K562 (cell line): ENCODE data around the gene HFE. TPM values are rescaled to one million over a fixed set of nuclear protein-coding genes. Genes with fewer than 3 reads are reported as not detected.

Experiments used
- ATAC-seq: fragments of 200-7000 bp; cut with Tn5 transposase; 3 replicates; pipeline ENCODE4 v1.9.1; 2020; ENCODE audit warnings: moderate library complexity
- BruUV-seq: library from RNA; stranded (reverse); fragments of 400-500 nt; replicated peaks from 2 replicates; lab custom pipeline; 2021; lab: Mats Ljungman, UMichigan
- CTCF ChIA-PET: fragments of 300-600 bp; formaldehyde crosslinking; extraction: SDS; loops from one replicate; lab custom pipeline; 2021; ENCODE audit warnings: low intra/inter-chr PET ratio; lab: Yijun Ruan, JAX
- POLR2A ChIA-PET: fragments of 300-600, 350-650 bp; sonication (Branson Sonifier 250); formaldehyde crosslinking; extraction: SDS; loops from one replicate; lab custom pipeline; 2021; ENCODE audit warnings: antibody characterized with exemption, inconsistent platforms; lab: Yijun Ruan, JAX
- DNase-seq, 4 experiments: peaks; one replicate each; pipeline versions ENCODE4 v3.0.0 to v3.0.0-alpha.2; 2011 to 2018; ENCODE audit warnings: low spot score in 3 of 4, mixed read lengths in 3 of 4; ENCODE audit errors: extremely low read depth in 1 of 4
- FAIRE-seq: peaks from 2 replicates; lab custom pipeline; 2011; peaks lifted over from hg19 to GRCh38; lab: Jason Lieb, UNC
- H2AFZ ChIP-seq: 2 replicates; pipeline ENCODE4 v1.6.0; 2011; ENCODE audit warnings: low read depth, low read length, control low read depth, inconsistent platforms
- H3K27ac ChIP-seq: fragments of 200-600 bp; 3 replicates; pipeline ENCODE4 v1.8.0; 2011; ENCODE audit warnings: low read depth, mild to moderate bottlenecking, control low read depth, inconsistent platforms, low read length, moderate library complexity, mixed read lengths; ENCODE audit errors: extremely low read depth
- H3K27me3 ChIP-seq, 2 experiments: fragments of 300-600 bp in 1 of 2; 2 replicates in 1 of 2; 3 replicates in 1 of 2; pipeline versions ENCODE4 v1.6.0 to v1.8.0; 2011; ENCODE audit warnings: inconsistent platforms in 2 of 2, low read length in 2 of 2, mild to moderate bottlenecking in 1 of 2, mixed read lengths in 1 of 2, moderate library complexity in 1 of 2; ENCODE audit not compliant: control insufficient read depth in 2 of 2, insufficient read depth in 2 of 2
- H3K36me3 ChIP-seq: fragments of 300-600 bp; 3 replicates; pipeline ENCODE4 v1.8.0; 2011; ENCODE audit warnings: mild to moderate bottlenecking, low read length, inconsistent platforms; ENCODE audit not compliant: control insufficient read depth, insufficient read depth
- H3K4me1 ChIP-seq, 2 experiments: fragments of 200-600 bp in 1 of 2; replicated peaks in 1 of 2; 2 replicates in 1 of 2; 3 replicates in 1 of 2; pipeline versions ENCODE4 v1.5.1 to v1.8.0; 2011; ENCODE audit warnings: inconsistent platforms in 2 of 2, low read length in 2 of 2, mild to moderate bottlenecking in 1 of 2, mixed read lengths in 1 of 2, moderate library complexity in 1 of 2; ENCODE audit not compliant: control insufficient read depth in 2 of 2, insufficient read depth in 2 of 2
- H3K4me2 ChIP-seq: 2 replicates; pipeline ENCODE4 v1.6.1; 2011; ENCODE audit warnings: low read length, control low read depth, inconsistent platforms, mixed read lengths; ENCODE audit not compliant: insufficient read depth
- H3K4me3 ChIP-seq: fragments of 200-600 bp; sonication (generic), shearing (Covaris generic); 2 replicates; pipeline ENCODE4 v1.5.1; 2016; ENCODE audit warnings: control low read depth, inconsistent platforms
- H3K79me2 ChIP-seq: fragments of 200-600 bp; 3 replicates; pipeline ENCODE4 v1.8.0; 2011; ENCODE audit warnings: low read length, inconsistent platforms; ENCODE audit not compliant: control insufficient read depth, insufficient read depth
- H3K9ac ChIP-seq, 2 experiments: 2 replicates each; pipeline versions ENCODE4 v1.6.0 to v1.6.1; 2011; ENCODE audit warnings: low read depth in 2 of 2, low read length in 2 of 2, control low read depth in 1 of 2, inconsistent platforms in 1 of 2, mild to moderate bottlenecking in 1 of 2, mixed read lengths in 1 of 2; ENCODE audit not compliant: insufficient read depth in 1 of 2
- H3K9me1 ChIP-seq: one replicate; pipeline ENCODE4 v1.6.0; 2011; ENCODE audit warnings: inconsistent platforms, mild to moderate bottlenecking, low read length, moderate library complexity; ENCODE audit not compliant: control insufficient read depth, insufficient read depth
- H3K9me3 ChIP-seq: replicated peaks from 2 replicates; pipeline ENCODE4 v1.5.1; 2011; ENCODE audit warnings: low read depth, low read length, inconsistent platforms; ENCODE audit not compliant: control insufficient read depth, insufficient read depth
- H4K20me1 ChIP-seq: replicated peaks from 2 replicates; pipeline ENCODE4 v1.6.1; 2011; ENCODE audit warnings: low read length, inconsistent platforms, mixed read lengths; ENCODE audit not compliant: control insufficient read depth, insufficient read depth
- C11orf30 ChIP-seq: fragments of 450-650 bp; IDR thresholded peaks from 2 replicates; pipeline ENCODE4 v1.6.1; 2016; ENCODE audit warnings: low read depth, mild to moderate bottlenecking
- E2F4 ChIP-seq: sonication (generic); formaldehyde crosslinking; IDR thresholded peaks from 2 replicates; pipeline ENCODE4 v1.8.0; 2022; ENCODE audit warnings: mild to moderate bottlenecking, low read depth, missing genetic modification reagents
- HLTF ChIP-seq: fragments of 450-650 bp; IDR thresholded peaks from 2 replicates; pipeline ENCODE4 v1.6.1; 2016
- HOMEZ ChIP-seq: fragments of 250-450 bp; sonication (Bioruptor Pico); IDR thresholded peaks from 2 replicates; pipeline ENCODE4 v1.4.0; 2020; ENCODE audit warnings: mild to moderate bottlenecking, moderate library complexity
- RAD51 ChIP-seq: fragments of 450-650 bp; IDR thresholded peaks from 2 replicates; pipeline ENCODE4 v1.7.1; 2016; ENCODE audit warnings: low read depth, mild to moderate bottlenecking, borderline replicate concordance
- SAFB ChIP-seq: fragments of 200-400 bp; formaldehyde crosslinking; IDR thresholded peaks from 2 replicates; pipeline ENCODE4 v1.6.1; 2017; ENCODE audit warnings: low read depth, low read length, borderline replicate concordance
- TCF7 ChIP-seq: sonication (generic); IDR thresholded peaks from 2 replicates; pipeline ENCODE4 v1.6.1; 2016; ENCODE audit warnings: antibody characterized with exemption, borderline replicate concordance
- VEZF1 ChIP-seq: fragments of 200-800 bp; sonication (Bioruptor generic); IDR thresholded peaks from 2 replicates; pipeline ENCODE4 v1.6.1; 2017; ENCODE audit warnings: missing genetic modification characterization, missing compliant biosample characterization
- ZNF274 ChIP-seq: IDR thresholded peaks from 2 replicates; pipeline ENCODE4 v1.6.1; 2011; ENCODE audit warnings: low read depth, mild to moderate bottlenecking, low read length, moderate library complexity, borderline replicate concordance
- WGBS: fragments of 100-300 bp; shearing (Covaris generic); methylation state at CpG from one replicate; pipeline ENCODE4 v1.1.6; 2016; ENCODE audit warnings: low coverage, mixed read lengths; ENCODE audit not compliant: insufficient coverage; ENCODE audit errors: missing lambda C conversion rate; 5-methylcytosine and 5-hydroxymethylcytosine counted together
- in situ Hi-C: fragments of 300-500 bp; cut with MboI; formaldehyde crosslinking; loops from 4 replicates; pipeline ENCODE4 v1.15.0; 2018; ENCODE audit warnings: inconsistent platforms, mixed read lengths
- intact Hi-C: fragments of 100-400 bp; cut with micrococcal nuclease; formaldehyde crosslinking; loops from 2 replicates; pipeline ENCODE4 v1.14.2; 2022
- polyA plus RNA-seq, 8 experiments: library from polyadenylated mRNA; depleted of rRNA in 4 of 8; stranded (reverse) in 5 of 8; unstranded in 3 of 8; fragments of >200 nt; fragmentation: Nextera tagmentation in 2 of 8; fragmentation: Illumina TruSeq in 1 of 8; extraction: Ambion mirVana in 2 of 8; extraction: Trizol in 1 of 8; gene quantifications; 2 replicates each; pipeline versions ENCODE4 v1.2.1 to v1.2.3, GENCODE V29; 2011 to 2014; ENCODE audit warnings: inconsistent platforms in 1 of 8, missing spikeins in 1 of 8
- total RNA-seq, 7 experiments: library from RNA; depleted of rRNA in 6 of 7; stranded (reverse); fragments of >200 nt in 6 of 7; fragmentation: Illumina TruSeq in 2 of 7; extraction: Trizol in 2 of 7; gene quantifications; 2 replicates each; pipeline versions ENCODE4 v1.2.1 to v1.2.3, GENCODE V29; 2011 to 2021; ENCODE audit warnings: low replicate concordance in 1 of 7
- TF ChIP-seq, protein P1 (sequence below), 2 experiments: fragments of 450-650 bp; IDR thresholded peaks; 2 replicates each; pipeline ENCODE4 v1.6.1; 2016; ENCODE audit warnings: mild to moderate bottlenecking in 2 of 2, borderline replicate concordance in 1 of 2, low read depth in 1 of 2, moderate library complexity in 1 of 2

HFE gene
- total and polyA plus RNA-seq, 9 of the 15 experiments (the other 6 are each of a cell fraction or from before 2014, with no cell fraction given), result 0.14 to 1.2 (median 0.76) TPM

DNA sequence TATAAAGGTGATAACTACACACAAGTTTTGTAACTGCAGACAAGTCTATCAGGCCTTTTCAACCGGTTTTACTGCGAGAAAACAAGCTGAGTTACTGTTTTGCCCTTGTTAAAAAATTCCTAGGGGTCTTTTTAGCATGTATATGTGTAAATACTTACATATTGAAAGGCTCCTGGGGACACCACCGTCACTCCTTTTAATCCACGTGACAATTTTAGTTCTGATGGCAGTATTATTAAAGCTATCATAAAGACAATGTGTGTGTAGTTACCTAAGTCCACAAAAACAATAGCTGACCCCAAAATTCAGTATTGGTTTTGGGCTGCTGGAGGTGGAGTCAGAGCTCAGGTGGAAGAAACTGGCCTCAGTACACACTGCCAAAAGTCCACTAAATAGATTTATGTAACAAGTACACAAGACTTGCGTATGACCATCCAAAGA lies 41.3 kb upstream of the HFE start:
- no peak overlapping the region for H3K27ac ChIP-seq
- H2AFZ ChIP-seq, result no peak overlapping the region
- no peaks in the 10 kb centered on the region for H3K27me3 ChIP-seq
- no peak overlapping the region for H3K9ac ChIP-seq
- 64% methylated on average over 5 of the region's 5 CpGs for WGBS
- ChIA-PET POLR2A (interaction anchor here (1.4 to 23.0 kb wide), 3 partner anchors 10 to 58 kb away, joined by 4 to 597 read pairs (median 13); a partner anchor contains a TSS), CTCF (no interaction called here)
- H3K9me1 ChIP-seq, result no peaks in the 10 kb centered on the region
- no peak for DNase-seq
- no peaks in the 10 kb centered on the region for H3K79me2 ChIP-seq
- no peak for ATAC-seq
- FAIRE-seq, result no peak
- intact Hi-C loops (no loop called here), in situ Hi-C loops (no loop called here)
- no peak overlapping the region for H3K4me2 ChIP-seq
- no peaks in the 10 kb centered on the region for H4K20me1 ChIP-seq
- peaks cover 18% of the 10 kb centered on the region for H3K9me3 ChIP-seq
- peaks cover 0 to 10% of the 10 kb centered on the region in 2 experiments; a peak in 1 of 5 replicates for H3K4me1 ChIP-seq
- no peaks in the 10 kb centered on the region for H3K36me3 ChIP-seq
- no peak overlapping the region for H3K4me3 ChIP-seq
- no TSS peak for BruUV-seq
- TF ChIP-seq RAD51 (no peak), VEZF1 (CRISPR knock-in tag) (no peak), C11orf30 (no peak), TCF7 (no peak), SAFB (no peak), HOMEZ (no peak), ZNF274 (no peak), E2F4 (no peak), HLTF (no peak)
- TF ChIP-seq, protein P1, sequence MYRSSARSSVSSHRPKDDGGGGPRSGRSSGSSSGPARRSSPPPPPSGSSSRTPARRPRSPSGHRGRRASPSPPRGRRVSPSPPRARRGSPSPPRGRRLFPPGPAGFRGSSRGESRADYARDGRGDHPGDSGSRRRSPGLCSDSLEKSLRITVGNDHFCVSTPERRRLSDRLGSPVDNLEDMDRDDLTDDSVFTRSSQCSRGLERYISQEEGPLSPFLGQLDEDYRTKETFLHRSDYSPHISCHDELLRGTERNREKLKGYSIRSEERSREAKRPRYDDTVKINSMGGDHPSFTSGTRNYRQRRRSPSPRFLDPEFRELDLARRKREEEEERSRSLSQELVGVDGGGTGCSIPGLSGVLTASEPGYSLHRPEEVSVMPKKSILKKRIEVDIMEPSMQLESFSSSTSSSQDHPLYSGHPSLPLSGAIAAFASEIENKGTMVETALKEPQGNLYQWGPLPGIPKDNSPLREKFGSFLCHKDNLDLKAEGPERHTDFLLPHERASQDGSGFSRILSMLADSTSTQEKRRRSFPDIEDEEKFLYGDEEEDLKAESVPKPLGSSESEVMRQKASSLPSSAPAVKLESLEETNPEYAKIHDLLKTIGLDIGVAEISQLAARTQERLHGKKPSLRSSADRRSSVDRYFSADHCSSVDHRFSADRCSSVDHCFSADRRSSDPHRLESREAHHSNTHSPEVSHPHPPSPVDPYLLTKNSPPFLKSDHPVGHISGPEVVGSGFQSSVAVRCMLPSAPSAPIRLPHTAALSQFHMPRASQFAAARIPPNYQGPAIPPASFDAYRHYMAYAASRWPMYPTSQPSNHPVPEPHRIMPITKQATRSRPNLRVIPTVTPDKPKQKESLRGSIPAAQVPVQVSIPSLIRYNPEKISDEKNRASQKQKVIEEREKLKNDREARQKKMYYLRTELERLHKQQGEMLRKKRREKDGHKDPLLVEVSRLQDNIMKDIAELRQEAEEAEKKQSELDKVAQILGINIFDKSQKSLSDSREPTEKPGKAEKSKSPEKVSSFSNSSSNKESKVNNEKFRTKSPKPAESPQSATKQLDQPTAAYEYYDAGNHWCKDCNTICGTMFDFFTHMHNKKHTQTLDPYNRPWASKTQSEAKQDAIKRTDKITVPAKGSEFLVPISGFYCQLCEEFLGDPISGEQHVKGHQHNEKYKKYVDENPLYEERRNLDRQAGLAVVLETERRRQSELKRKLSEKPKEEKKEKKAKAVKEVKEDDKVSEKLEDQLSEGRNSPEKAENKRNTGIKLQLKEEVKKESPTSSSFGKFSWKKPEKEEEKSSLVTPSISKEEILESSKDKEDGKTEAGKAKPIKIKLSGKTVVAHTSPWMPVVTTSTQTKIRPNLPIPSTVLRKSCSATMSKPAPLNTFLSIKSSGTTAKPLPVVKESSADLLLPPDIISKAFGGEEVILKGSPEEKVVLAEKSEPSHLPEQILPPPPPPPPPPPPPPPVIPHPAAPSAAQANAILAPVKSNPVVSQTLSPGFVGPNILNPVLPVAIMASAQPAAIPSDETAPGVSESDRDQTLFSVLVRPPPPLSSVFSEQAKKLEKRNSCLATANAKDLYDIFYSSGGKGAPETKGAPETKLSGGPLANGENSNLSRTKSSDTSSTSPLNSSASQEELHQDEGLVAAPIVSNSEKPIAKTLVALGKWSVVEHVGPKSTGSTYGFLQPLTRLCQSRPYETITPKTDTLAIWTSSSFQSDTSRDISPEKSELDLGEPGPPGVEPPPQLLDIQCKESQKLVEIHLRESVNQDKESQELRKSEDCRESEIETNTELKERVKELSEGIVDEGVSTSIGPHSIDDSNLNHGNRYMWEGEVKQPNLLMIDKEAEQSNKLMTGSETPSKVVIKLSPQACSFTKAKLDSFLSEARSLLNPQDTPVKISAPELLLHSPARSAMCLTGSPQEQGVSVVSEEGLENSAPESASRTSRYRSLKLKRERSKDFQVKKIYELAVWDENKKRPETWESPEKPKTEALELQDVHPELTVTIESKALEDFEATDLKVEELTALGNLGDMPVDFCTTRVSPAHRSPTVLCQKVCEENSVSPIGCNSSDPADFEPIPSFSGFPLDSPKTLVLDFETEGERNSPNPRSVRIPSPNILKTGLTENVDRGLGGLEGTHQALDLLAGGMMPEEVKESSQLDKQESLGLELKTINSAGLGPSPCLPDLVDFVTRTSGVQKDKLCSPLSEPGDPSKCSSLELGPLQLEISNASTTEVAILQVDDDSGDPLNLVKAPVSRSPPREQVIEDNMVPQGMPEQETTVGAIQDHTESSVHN (IDR thresholded peaks at IDR 0.05; ENCODE audit: borderline replicate concordance in 1 of 2, low read depth in 1 of 2), result no peak
